HCT116 (cell line): ENCODE data around the gene IFT122. TPM values are rescaled to one million over a fixed set of nuclear protein-coding genes. Genes with fewer than 3 reads are reported as not detected.

ENCODE experiments used
- ATAC-seq: fragments of 200-7000 bp; cut with Tn5 transposase; 2 replicates; pipeline ENCODE4 v1.9.1; 2020; ENCODE audit warnings: mild to moderate bottlenecking, moderate library complexity
- BruUV-seq: library from RNA; stranded (reverse); fragments of 400-500 nt; replicated peaks from 2 replicates; lab custom pipeline; 2021; lab: Mats Ljungman, UMichigan
- CTCF ChIA-PET: fragments of 300-600 bp; sonication (Branson Sonifier 250); formaldehyde crosslinking; loops from one replicate; lab custom pipeline; 2021; ENCODE audit warnings: antibody characterized with exemption; lab: Charles Lee
- POLR2A ChIA-PET: fragments of 300-600, 350-600 bp; sonication (Branson Sonifier 250); formaldehyde crosslinking; loops from one replicate; lab custom pipeline; 2021; ENCODE audit warnings: antibody characterized with exemption; lab: Charles Lee
- RAD21 ChIA-PET, 2 experiments: fragments of 300-600 bp; sonication (Branson Sonifier 250); formaldehyde crosslinking; loops; one replicate each; lab custom pipeline; 2023; ENCODE audit warnings: low total read pairs in 2 of 2; ENCODE audit not compliant: uncharacterized antibody in 2 of 2, unreplicated experiment in 2 of 2, low non-redundant PET in 1 of 2; lab: Charles Lee
- DNase-seq: peaks from one replicate; pipeline ENCODE4 v3.0.0-alpha.2; 2010; ENCODE audit warnings: low read depth, low spot score
- H2AFZ ChIP-seq: fragments of 200-600 bp; shearing (Covaris generic), sonication (generic); 2 replicates; pipeline ENCODE4 v1.6.1; 2017; ENCODE audit warnings: low read depth, mixed run types, mixed read lengths, antibody characterized with exemption, low read length; ENCODE audit not compliant: poor library complexity, severe bottlenecking
- H3K27ac ChIP-seq: 2 replicates; pipeline ENCODE4 v1.5.1; 2012; ENCODE audit warnings: low read depth, low read length
- H3K27me3 ChIP-seq: fragments of 200-600 bp; sonication (generic); 2 replicates; pipeline ENCODE4 v1.6.1; 2016; ENCODE audit warnings: mixed run types, low read length, mixed read lengths; ENCODE audit not compliant: insufficient read depth
- H3K36me3 ChIP-seq, 2 experiments: fragments of 200-500 bp in 1 of 2; fragments of 200-600 bp in 1 of 2; sonication (Bioruptor generic) in 1 of 2; sonication (generic) in 1 of 2; 2 replicates each; pipeline versions ENCODE4 v1.5.1 to v1.6.1; 2014 to 2016; ENCODE audit warnings: low read length in 2 of 2, inconsistent platforms in 1 of 2, mixed read lengths in 1 of 2, mixed run types in 1 of 2; ENCODE audit not compliant: insufficient read depth in 2 of 2, control insufficient read depth in 1 of 2
- H3K4me1 ChIP-seq, 2 experiments: fragments of 200-600 bp in 1 of 2; sonication (generic) in 1 of 2; 2 replicates each; pipeline versions ENCODE4 v1.5.1 to v1.6.1; 2012 to 2017; ENCODE audit warnings: low read length in 2 of 2, inconsistent platforms in 1 of 2, mild to moderate bottlenecking in 1 of 2, mixed read lengths in 1 of 2, mixed run types in 1 of 2, moderate library complexity in 1 of 2; ENCODE audit not compliant: insufficient read depth in 2 of 2, control insufficient read depth in 1 of 2
- H3K4me2 ChIP-seq: fragments of 200-600 bp; sonication (generic); 2 replicates; pipeline ENCODE4 v1.6.1; 2017; ENCODE audit warnings: mixed run types, low read length, mixed read lengths
- H3K4me3 ChIP-seq, 2 experiments: fragments of 200-600 bp in 1 of 2; sonication (generic) in 1 of 2; replicated peaks in 1 of 2; 2 replicates each; pipeline ENCODE4 v1.5.1; 2011 to 2016; ENCODE audit warnings: low read length in 2 of 2, control low read depth in 1 of 2, low read depth in 1 of 2, mild to moderate bottlenecking in 1 of 2, mixed read lengths in 1 of 2, mixed run types in 1 of 2
- H3K79me2 ChIP-seq: fragments of 200-600 bp; sonication (generic); 2 replicates; pipeline ENCODE4 v1.6.1; 2017; ENCODE audit warnings: mild to moderate bottlenecking, mixed run types, low read length, moderate library complexity, mixed read lengths; ENCODE audit not compliant: insufficient read depth
- H3K9ac ChIP-seq: fragments of 200-600 bp; sonication (generic); 2 replicates; pipeline ENCODE4 v1.6.1; 2016; ENCODE audit warnings: low read length, mixed read lengths
- H3K9me2 ChIP-seq: fragments of 200-600 bp; sonication (generic), shearing (Covaris generic); 2 replicates; pipeline ENCODE4 v1.6.1; 2017; ENCODE audit warnings: mixed run types, mild to moderate bottlenecking, moderate library complexity; ENCODE audit not compliant: insufficient read depth
- H3K9me3 ChIP-seq, 2 experiments: fragments of 200-500 bp in 1 of 2; fragments of 200-600 bp in 1 of 2; sonication (Bioruptor generic) in 1 of 2; sonication (generic) in 1 of 2; 2 replicates each; pipeline ENCODE4 v1.6.1; 2014 to 2017; ENCODE audit warnings: low read length in 2 of 2, mixed read lengths in 2 of 2, inconsistent platforms in 1 of 2, low read depth in 1 of 2, mild to moderate bottlenecking in 1 of 2, mixed run types in 1 of 2, moderate library complexity in 1 of 2; ENCODE audit not compliant: control insufficient read depth in 1 of 2, insufficient read depth in 1 of 2
- H4K20me1 ChIP-seq: fragments of 200-600 bp; sonication (generic), shearing (Covaris generic); 2 replicates; pipeline ENCODE4 v1.6.1; 2017; ENCODE audit warnings: mixed run types, mild to moderate bottlenecking, moderate library complexity; ENCODE audit not compliant: insufficient read depth
- CBX3 ChIP-seq: IDR thresholded peaks from 2 replicates; pipeline ENCODE4 v1.6.1; 2012; ENCODE audit warnings: low read depth
- EZH2 ChIP-seq: fragments of 200-600 bp; sonication (generic); IDR thresholded peaks from 2 replicates; pipeline ENCODE4 v1.6.1; 2017; ENCODE audit warnings: antibody characterized with exemption, mixed run types
- FOSL1 ChIP-seq: IDR thresholded peaks from 2 replicates; pipeline ENCODE4 v1.6.1; 2012; ENCODE audit warnings: low read depth
- POLR2A ChIP-seq: IDR thresholded peaks from 2 replicates; pipeline ENCODE4 v1.7.0; 2011; ENCODE audit warnings: borderline replicate concordance; ENCODE audit not compliant: insufficient read depth, insufficient read length; ENCODE audit errors: extremely low read depth
- RAD21 ChIP-seq: IDR thresholded peaks from 2 replicates; pipeline ENCODE4 v1.6.1; 2012; ENCODE audit warnings: low read depth, mild to moderate bottlenecking
- SP1 ChIP-seq: IDR thresholded peaks from 2 replicates; pipeline ENCODE4 v1.6.1; 2012; ENCODE audit warnings: low read depth
- YY1 ChIP-seq: IDR thresholded peaks from 2 replicates; pipeline ENCODE4 v1.6.1; 2011; ENCODE audit warnings: low read length, low read depth, moderate library complexity, mild to moderate bottlenecking; ENCODE audit not compliant: insufficient replicate concordance; ENCODE audit errors: extremely low read depth
- ZFX ChIP-seq: fragments of 450-650 bp; IDR thresholded peaks from 2 replicates; pipeline ENCODE4 v1.6.1; 2017
- ZNF274 ChIP-seq: fragments of 200-500 bp; sonication (Bioruptor generic); IDR thresholded peaks from 2 replicates; pipeline ENCODE4 v1.6.1; 2014; ENCODE audit warnings: mild to moderate bottlenecking, low read depth, low read length, inconsistent platforms
- intact Hi-C: fragments of 100-400 bp; cut with micrococcal nuclease; formaldehyde crosslinking; loops from 2 replicates; pipeline ENCODE4 v1.10.0; 2022
- total RNA-seq: library from RNA; stranded (reverse); gene quantifications from one replicate; pipeline ENCODE4 v1.2.1, GENCODE V29; 2021; ENCODE audit not compliant: unreplicated experiment
- TF ChIP-seq, protein P1 (sequence below): IDR thresholded peaks from 2 replicates; pipeline ENCODE4 v1.6.1; 2012; ENCODE audit warnings: low read depth
- TF ChIP-seq, protein P2 (sequence below), 3 experiments: fragments of 200-600 bp in 1 of 3; sonication (generic) in 1 of 3; IDR thresholded peaks in 2 of 3; conservative IDR thresholded peaks in 1 of 3; 2 replicates each; pipeline ENCODE4 v1.5.1; 2012 to 2017; ENCODE audit warnings: low read depth in 2 of 3, low read length in 2 of 3, antibody characterized with exemption in 1 of 3, borderline replicate concordance in 1 of 3, control low read depth in 1 of 3, mild to moderate bottlenecking in 1 of 3, mixed read lengths in 1 of 3, mixed run types in 1 of 3, moderate library complexity in 1 of 3; ENCODE audit not compliant: insufficient read depth in 1 of 3
- TF ChIP-seq, protein P3 (sequence below): IDR thresholded peaks from 2 replicates; pipeline ENCODE4 v1.6.1; 2011; ENCODE audit warnings: mild to moderate bottlenecking, low read length, moderate library complexity; ENCODE audit not compliant: insufficient replicate concordance; ENCODE audit errors: extremely low read depth
- TF ChIP-seq, protein P4 (sequence below): IDR thresholded peaks from 2 replicates; pipeline ENCODE4 v1.6.1; 2012
- TF ChIP-seq, protein P5 (sequence below): IDR thresholded peaks from 2 replicates; pipeline ENCODE4 v1.6.1; 2012

The IFT122 gene
- total RNA-seq, 1 experiment from 2014 or later = 21.4 TPM

DNA sequence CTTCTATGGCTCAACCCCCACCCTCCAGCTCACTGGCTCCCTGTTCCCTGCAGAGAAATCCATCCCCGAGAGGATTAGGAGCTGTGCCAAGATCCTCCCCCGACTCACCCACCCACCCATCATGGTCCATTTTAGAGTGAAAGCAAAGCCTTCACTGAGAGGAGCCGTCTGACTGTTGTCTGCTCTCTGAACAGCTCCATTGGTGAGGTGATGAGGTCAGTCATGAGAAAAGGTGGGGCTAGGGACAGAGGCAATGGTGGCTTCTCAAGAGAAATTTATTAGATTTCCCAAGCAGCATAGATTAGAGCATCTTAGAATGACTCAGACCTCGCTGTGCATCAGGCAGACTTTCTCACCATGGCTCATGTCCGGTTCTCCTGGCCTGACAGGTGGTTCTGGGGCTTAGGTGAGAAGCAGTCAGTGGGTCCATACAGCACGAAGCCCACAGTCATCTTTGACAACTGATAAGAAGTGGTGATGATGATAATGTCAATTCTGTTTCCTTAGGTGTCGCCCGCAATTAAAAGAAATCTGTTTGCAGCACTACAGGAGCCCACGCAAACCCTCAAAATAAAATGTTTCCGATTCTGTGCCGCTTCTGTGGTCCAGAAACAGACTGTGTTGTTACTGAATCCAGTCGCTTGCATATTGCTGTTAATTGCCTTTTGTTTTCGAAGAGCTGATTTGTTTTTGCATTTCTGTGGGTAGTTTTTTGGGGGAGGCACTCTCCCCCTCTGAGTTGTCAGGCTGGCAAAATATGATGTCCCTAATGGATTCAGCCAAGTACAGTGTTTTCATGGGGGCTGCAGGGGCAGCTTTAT is 63.7 kb downstream of the IFT122 start:
- DNase-seq = no peak
- no peaks in the 10 kb centered on the region for H3K27me3 ChIP-seq
- BruUV-seq = no TSS peak
- no peak for ATAC-seq
- intact Hi-C loops = no loop called here
- CTCF ChIA-PET = no interaction called here
- RAD21 ChIA-PET = no interaction called here
- no peaks in the 10 kb centered on the region for H4K20me1 ChIP-seq
- POLR2A ChIA-PET = interaction anchor here (0.6 kb wide), 1 partner anchor 205 kb away, joined by 4 read pairs; no protein-coding TSS in a partner anchor
- peaks cover 0 to 5% of the 10 kb centered on the region in 2 experiments; a peak in 1 of 4 replicates for H3K4me1 ChIP-seq
- no peaks in the 10 kb centered on the region for H3K9me2 ChIP-seq
- H2AFZ ChIP-seq = no peak overlapping the region
- no peak overlapping the region for H3K9ac ChIP-seq
- H3K4me3 ChIP-seq = no peak overlapping the region
- no peaks in the 10 kb centered on the region for H3K9me3 ChIP-seq
- TF ChIP-seq FOSL1 (no peak), ZNF274 (no peak), ZFX (no peak), YY1 (no peak), EZH2 (no peak), CBX3 (no peak), SP1 (no peak), RAD21 (no peak), POLR2A (no peak)
- TF ChIP-seq, protein P1, sequence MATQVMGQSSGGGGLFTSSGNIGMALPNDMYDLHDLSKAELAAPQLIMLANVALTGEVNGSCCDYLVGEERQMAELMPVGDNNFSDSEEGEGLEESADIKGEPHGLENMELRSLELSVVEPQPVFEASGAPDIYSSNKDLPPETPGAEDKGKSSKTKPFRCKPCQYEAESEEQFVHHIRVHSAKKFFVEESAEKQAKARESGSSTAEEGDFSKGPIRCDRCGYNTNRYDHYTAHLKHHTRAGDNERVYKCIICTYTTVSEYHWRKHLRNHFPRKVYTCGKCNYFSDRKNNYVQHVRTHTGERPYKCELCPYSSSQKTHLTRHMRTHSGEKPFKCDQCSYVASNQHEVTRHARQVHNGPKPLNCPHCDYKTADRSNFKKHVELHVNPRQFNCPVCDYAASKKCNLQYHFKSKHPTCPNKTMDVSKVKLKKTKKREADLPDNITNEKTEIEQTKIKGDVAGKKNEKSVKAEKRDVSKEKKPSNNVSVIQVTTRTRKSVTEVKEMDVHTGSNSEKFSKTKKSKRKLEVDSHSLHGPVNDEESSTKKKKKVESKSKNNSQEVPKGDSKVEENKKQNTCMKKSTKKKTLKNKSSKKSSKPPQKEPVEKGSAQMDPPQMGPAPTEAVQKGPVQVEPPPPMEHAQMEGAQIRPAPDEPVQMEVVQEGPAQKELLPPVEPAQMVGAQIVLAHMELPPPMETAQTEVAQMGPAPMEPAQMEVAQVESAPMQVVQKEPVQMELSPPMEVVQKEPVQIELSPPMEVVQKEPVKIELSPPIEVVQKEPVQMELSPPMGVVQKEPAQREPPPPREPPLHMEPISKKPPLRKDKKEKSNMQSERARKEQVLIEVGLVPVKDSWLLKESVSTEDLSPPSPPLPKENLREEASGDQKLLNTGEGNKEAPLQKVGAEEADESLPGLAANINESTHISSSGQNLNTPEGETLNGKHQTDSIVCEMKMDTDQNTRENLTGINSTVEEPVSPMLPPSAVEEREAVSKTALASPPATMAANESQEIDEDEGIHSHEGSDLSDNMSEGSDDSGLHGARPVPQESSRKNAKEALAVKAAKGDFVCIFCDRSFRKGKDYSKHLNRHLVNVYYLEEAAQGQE = no peak
- TF ChIP-seq, protein P2, sequence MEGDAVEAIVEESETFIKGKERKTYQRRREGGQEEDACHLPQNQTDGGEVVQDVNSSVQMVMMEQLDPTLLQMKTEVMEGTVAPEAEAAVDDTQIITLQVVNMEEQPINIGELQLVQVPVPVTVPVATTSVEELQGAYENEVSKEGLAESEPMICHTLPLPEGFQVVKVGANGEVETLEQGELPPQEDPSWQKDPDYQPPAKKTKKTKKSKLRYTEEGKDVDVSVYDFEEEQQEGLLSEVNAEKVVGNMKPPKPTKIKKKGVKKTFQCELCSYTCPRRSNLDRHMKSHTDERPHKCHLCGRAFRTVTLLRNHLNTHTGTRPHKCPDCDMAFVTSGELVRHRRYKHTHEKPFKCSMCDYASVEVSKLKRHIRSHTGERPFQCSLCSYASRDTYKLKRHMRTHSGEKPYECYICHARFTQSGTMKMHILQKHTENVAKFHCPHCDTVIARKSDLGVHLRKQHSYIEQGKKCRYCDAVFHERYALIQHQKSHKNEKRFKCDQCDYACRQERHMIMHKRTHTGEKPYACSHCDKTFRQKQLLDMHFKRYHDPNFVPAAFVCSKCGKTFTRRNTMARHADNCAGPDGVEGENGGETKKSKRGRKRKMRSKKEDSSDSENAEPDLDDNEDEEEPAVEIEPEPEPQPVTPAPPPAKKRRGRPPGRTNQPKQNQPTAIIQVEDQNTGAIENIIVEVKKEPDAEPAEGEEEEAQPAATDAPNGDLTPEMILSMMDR (IDR thresholded peaks at IDR 0.05 in 2 of 3, conservative IDR thresholded peaks at IDR 0.05 in 1 of 3; ENCODE audit: borderline replicate concordance in 1 of 3, insufficient read depth in 1 of 3, low read depth in 2 of 3, low read length in 2 of 3) = no peak
- TF ChIP-seq, protein P3, sequence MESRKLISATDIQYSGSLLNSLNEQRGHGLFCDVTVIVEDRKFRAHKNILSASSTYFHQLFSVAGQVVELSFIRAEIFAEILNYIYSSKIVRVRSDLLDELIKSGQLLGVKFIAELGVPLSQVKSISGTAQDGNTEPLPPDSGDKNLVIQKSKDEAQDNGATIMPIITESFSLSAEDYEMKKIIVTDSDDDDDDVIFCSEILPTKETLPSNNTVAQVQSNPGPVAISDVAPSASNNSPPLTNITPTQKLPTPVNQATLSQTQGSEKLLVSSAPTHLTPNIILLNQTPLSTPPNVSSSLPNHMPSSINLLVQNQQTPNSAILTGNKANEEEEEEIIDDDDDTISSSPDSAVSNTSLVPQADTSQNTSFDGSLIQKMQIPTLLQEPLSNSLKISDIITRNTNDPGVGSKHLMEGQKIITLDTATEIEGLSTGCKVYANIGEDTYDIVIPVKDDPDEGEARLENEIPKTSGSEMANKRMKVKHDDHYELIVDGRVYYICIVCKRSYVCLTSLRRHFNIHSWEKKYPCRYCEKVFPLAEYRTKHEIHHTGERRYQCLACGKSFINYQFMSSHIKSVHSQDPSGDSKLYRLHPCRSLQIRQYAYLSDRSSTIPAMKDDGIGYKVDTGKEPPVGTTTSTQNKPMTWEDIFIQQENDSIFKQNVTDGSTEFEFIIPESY = no peak
- TF ChIP-seq, protein P4, sequence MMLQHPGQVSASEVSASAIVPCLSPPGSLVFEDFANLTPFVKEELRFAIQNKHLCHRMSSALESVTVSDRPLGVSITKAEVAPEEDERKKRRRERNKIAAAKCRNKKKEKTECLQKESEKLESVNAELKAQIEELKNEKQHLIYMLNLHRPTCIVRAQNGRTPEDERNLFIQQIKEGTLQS = no peak
- TF ChIP-seq, protein P5, sequence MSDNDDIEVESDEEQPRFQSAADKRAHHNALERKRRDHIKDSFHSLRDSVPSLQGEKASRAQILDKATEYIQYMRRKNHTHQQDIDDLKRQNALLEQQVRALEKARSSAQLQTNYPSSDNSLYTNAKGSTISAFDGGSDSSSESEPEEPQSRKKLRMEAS = no peak
- H3K4me2 ChIP-seq = no peak overlapping the region
- H3K36me3 ChIP-seq = no peaks in the 10 kb centered on the region
- no peak overlapping the region for H3K27ac ChIP-seq
- H3K79me2 ChIP-seq = no peaks in the 10 kb centered on the region
